ENCODE data around the gene IL12RB2. TPM values are rescaled to one million over a fixed set of nuclear protein-coding genes. Genes with fewer than 3 reads are reported as not detected.
"Not testable (repeated sequence)": the region's sequence is repeated elsewhere in the genome, so short reads cannot be mapped to it uniquely, and the experiment has no call there.

The IL12RB2 gene
- total RNA-seq, 4 donors from 2014 or later: 0.64 to 1.1 TPM; not detected in 2

- intact Hi-C loops (cut with DNase I; ENCODE audit: low total_unique reads): no loop called here
Observed at GRCh38 chr1:67440339-67440738, 132.7 kb downstream of the IL12RB2 start.

GRCh38 chr1:67441183-67441582, 133.5 kb downstream of the IL12RB2 start:
- Histone ChIP-seq H3K4me1 (no peaks in the 10 kb centered on the region), H3K4me3 (no peak overlapping the region), H3K27me3 (no peaks in the 10 kb centered on the region), H3K27ac (peak overlapping the region in 1 of 2 donors; percentile 48), H3K36me3 (no peaks in the 10 kb centered on the region), H3K9me3 (no peaks in the 10 kb centered on the region)
- intact Hi-C loops (cut with DNase I; ENCODE audit: low total_unique reads): no loop called here
- DNase-seq: peak; percentile 28 to 62
- TF ChIP-seq POLR2A (IDR thresholded peaks at IDR 0.05) (no peak), CTCF (IDR thresholded peaks at IDR 0.05) (no peak)

More at GRCh38 chr1:67440339-67440738, 132.7 kb downstream of the IL12RB2 start:
- Histone ChIP-seq H3K36me3 (no peaks in the 10 kb centered on the region), H3K9me3 (no peaks in the 10 kb centered on the region), H3K4me3 (no peak overlapping the region), H3K27ac (peak overlapping the region in 1 of 2 donors; percentile 48), H3K4me1 (no peaks in the 10 kb centered on the region), H3K27me3 (no peaks in the 10 kb centered on the region)
- no peak for DNase-seq
- no peak for TF ChIP-seq POLR2A (IDR thresholded peaks at IDR 0.05)
- no peak for TF ChIP-seq CTCF (IDR thresholded peaks at IDR 0.05)

GRCh38 chr1:67441739-67442281, 134.1 kb downstream of the IL12RB2 start:
- no peak for TF ChIP-seq POLR2A (IDR thresholded peaks at IDR 0.05)
- TF ChIP-seq CTCF (IDR thresholded peaks at IDR 0.05): no peak
- intact Hi-C loops (cut with DNase I; ENCODE audit: low total_unique reads): no loop called here

DNA sequence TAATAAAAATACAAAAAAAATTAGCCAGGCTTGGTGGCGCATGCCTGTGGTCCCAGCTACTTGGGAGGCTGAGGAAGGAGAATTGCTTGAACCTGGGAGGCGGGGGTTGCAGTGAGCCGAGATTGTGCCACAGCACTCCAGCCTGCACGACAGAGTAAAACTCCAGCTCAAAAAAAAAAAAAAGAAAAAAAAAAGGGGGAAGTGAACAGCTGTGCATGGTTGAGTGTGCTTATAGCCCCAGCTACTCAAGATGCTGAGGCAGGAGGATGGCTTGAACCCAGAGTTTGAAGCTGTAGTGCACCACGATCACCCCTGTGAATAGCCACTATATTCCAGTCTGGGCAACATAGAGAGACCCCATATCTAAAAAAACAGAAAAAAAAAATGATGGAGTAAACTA, 138.3 kb downstream of the IL12RB2 start:
- H3K36me3 ChIP-seq; H3K9me3 ChIP-seq; H3K4me1 ChIP-seq; H3K27ac ChIP-seq; intact Hi-C loops (cut with DNase I; ENCODE audit: low total_unique reads); H3K4me3 ChIP-seq; H3K27me3 ChIP-seq; DNase-seq: not testable (repeated sequence)

More at GRCh38 chr1:67441739-67442281, 134.1 kb downstream of the IL12RB2 start:
- Histone ChIP-seq H3K36me3 (no peaks in the 10 kb centered on the region), H3K27me3 (no peaks in the 10 kb centered on the region), H3K9me3 (no peaks in the 10 kb centered on the region), H3K4me3 (no peak overlapping the region), H3K4me1 (no peaks in the 10 kb centered on the region), H3K27ac (peak overlapping the region in 1 of 2 donors; percentile 48)
- DNase-seq: no peak

Small RNAs within 50 kb of the gene (small RNA-seq; reads per million reads assigned to genes)
- gene RNU4ATAC4P (not detected), gene RNU6-387P (not detected)

Other genes starting within 250 kb of the IL12RB2 start
- not detected for gene C1orf141, start 172.9 kb upstream of the IL12RB2 start, total RNA-seq
- under 1 TPM in 1 of 4 donors, not detected in 3; 0.21 TPM for gene IL23R, start 141.4 kb upstream of the IL12RB2 start, total RNA-seq
- 100 to 1,000 TPM; 115 to 307 (median 143) TPM for gene SERBP1, start 122.5 kb downstream of the IL12RB2 start, total RNA-seq

All from uterus (tissue), 4 donors.